ENCODE results near the gene HMOX2.

- TF ChIP-seq, protein P1, sequence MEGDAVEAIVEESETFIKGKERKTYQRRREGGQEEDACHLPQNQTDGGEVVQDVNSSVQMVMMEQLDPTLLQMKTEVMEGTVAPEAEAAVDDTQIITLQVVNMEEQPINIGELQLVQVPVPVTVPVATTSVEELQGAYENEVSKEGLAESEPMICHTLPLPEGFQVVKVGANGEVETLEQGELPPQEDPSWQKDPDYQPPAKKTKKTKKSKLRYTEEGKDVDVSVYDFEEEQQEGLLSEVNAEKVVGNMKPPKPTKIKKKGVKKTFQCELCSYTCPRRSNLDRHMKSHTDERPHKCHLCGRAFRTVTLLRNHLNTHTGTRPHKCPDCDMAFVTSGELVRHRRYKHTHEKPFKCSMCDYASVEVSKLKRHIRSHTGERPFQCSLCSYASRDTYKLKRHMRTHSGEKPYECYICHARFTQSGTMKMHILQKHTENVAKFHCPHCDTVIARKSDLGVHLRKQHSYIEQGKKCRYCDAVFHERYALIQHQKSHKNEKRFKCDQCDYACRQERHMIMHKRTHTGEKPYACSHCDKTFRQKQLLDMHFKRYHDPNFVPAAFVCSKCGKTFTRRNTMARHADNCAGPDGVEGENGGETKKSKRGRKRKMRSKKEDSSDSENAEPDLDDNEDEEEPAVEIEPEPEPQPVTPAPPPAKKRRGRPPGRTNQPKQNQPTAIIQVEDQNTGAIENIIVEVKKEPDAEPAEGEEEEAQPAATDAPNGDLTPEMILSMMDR (IDR thresholded peaks at IDR 0.05): no peak
- no peak for TF ChIP-seq SIN3A (IDR thresholded peaks at IDR 0.05; ENCODE audit: borderline replicate concordance, insufficient read depth, low read depth, low read length)
- no peak for TF ChIP-seq POLR2AphosphoS5 (IDR thresholded peaks at IDR 0.05; ENCODE audit: low read depth, low read length)
- no peak for TF ChIP-seq REST (IDR thresholded peaks at IDR 0.05; ENCODE audit: insufficient read depth in 1 of 2, low read depth in 2 of 2, low read length in 1 of 2)
These were observed 68.3 kb downstream of the HMOX2 start for GRCh38 chr16:4544473-4544872.

Data from Panc1 (cell line).